Trophoblast cell (in vitro differentiated cells and primary cell): Measurements from ENCODE around the gene SET.

Experiments used
- DNase-seq, 2 donors: peaks; one replicate each; pipeline ENCODE4 v3.0.0-alpha.2; 2016
- H2AFZ ChIP-seq: 2 replicates; pipeline ENCODE4 v1.6.1; 2013; ENCODE audit warnings: low read length, moderate library complexity, mild to moderate bottlenecking; ENCODE audit not compliant: insufficient read depth, poor library complexity
- H2AK5ac ChIP-seq: 2 replicates; pipeline ENCODE4 v1.6.1; 2013; ENCODE audit warnings: mild to moderate bottlenecking, low read length
- H2BK120ac ChIP-seq: 2 replicates; pipeline ENCODE4 v1.6.1; 2013; ENCODE audit warnings: low read length, mild to moderate bottlenecking, moderate library complexity; ENCODE audit not compliant: insufficient read depth, poor library complexity
- H2BK12ac ChIP-seq: 2 replicates; pipeline ENCODE4 v1.6.1; 2013; ENCODE audit warnings: mild to moderate bottlenecking, low read length, moderate library complexity
- H2BK5ac ChIP-seq: 2 replicates; pipeline ENCODE4 v1.6.1; 2013; ENCODE audit warnings: low read length, low read depth, moderate library complexity, mild to moderate bottlenecking; ENCODE audit not compliant: poor library complexity
- H3K14ac ChIP-seq: 2 replicates; pipeline ENCODE4 v1.6.1; 2013; ENCODE audit warnings: mild to moderate bottlenecking, low read length
- H3K18ac ChIP-seq: 2 replicates; pipeline ENCODE4 v1.6.1; 2013; ENCODE audit warnings: mild to moderate bottlenecking, low read length
- H3K23ac ChIP-seq: 2 replicates; pipeline ENCODE4 v1.6.1; 2013; ENCODE audit warnings: low read length
- H3K27ac ChIP-seq: 2 replicates; pipeline ENCODE4 v1.5.1; 2013; ENCODE audit warnings: low read depth, mild to moderate bottlenecking, inconsistent platforms, low read length, moderate library complexity
- H3K27me3 ChIP-seq: 2 replicates; pipeline ENCODE4 v1.6.1; 2013; ENCODE audit warnings: inconsistent platforms, mild to moderate bottlenecking, low read length, moderate library complexity; ENCODE audit not compliant: insufficient read depth
- H3K36me3 ChIP-seq, 2 experiments: 1 replicate in 1 of 2; 2 replicates in 1 of 2; pipeline ENCODE4 v1.6.1; 2013; ENCODE audit warnings: low read length in 2 of 2, mild to moderate bottlenecking in 2 of 2, moderate library complexity in 1 of 2; ENCODE audit not compliant: insufficient read depth in 2 of 2, control insufficient read depth in 1 of 2
- H3K4ac ChIP-seq: 2 replicates; pipeline ENCODE4 v1.6.1; 2013; ENCODE audit warnings: low read depth, mild to moderate bottlenecking, low read length, moderate library complexity
- H3K4me1 ChIP-seq, 2 experiments: 1 replicate in 1 of 2; 2 replicates in 1 of 2; pipeline ENCODE4 v1.6.1; 2013; ENCODE audit warnings: low read length in 2 of 2, mild to moderate bottlenecking in 2 of 2, moderate library complexity in 1 of 2; ENCODE audit not compliant: insufficient read depth in 2 of 2, control insufficient read depth in 1 of 2
- H3K4me2 ChIP-seq: 2 replicates; pipeline ENCODE4 v1.6.1; 2013; ENCODE audit warnings: inconsistent platforms, mild to moderate bottlenecking, low read length, moderate library complexity
- H3K4me3 ChIP-seq: 2 replicates; pipeline ENCODE4 v1.5.1; 2013; ENCODE audit warnings: mild to moderate bottlenecking, low read depth, low read length, inconsistent platforms
- H3K79me1 ChIP-seq: one replicate; pipeline ENCODE4 v1.6.1; 2013; ENCODE audit warnings: low read length
- H3K79me2 ChIP-seq: 2 replicates; pipeline ENCODE4 v1.6.1; 2013; ENCODE audit warnings: low read length, mild to moderate bottlenecking; ENCODE audit not compliant: control insufficient read depth, insufficient read depth, poor library complexity
- H3K9ac ChIP-seq: 2 replicates; pipeline ENCODE4 v1.6.1; 2013; ENCODE audit warnings: mild to moderate bottlenecking, low read length
- H3K9me3 ChIP-seq: 2 replicates; pipeline ENCODE4 v1.6.1; 2013; ENCODE audit warnings: low read depth, mild to moderate bottlenecking, control low read depth, inconsistent platforms, low read length; ENCODE audit not compliant: insufficient read depth
- H4K12ac ChIP-seq: 2 replicates; pipeline ENCODE4 v1.6.1; 2013; ENCODE audit warnings: low read depth, mild to moderate bottlenecking, low read length, moderate library complexity
- H4K8ac ChIP-seq: 2 replicates; pipeline ENCODE4 v1.6.1; 2013; ENCODE audit warnings: low read depth, mild to moderate bottlenecking, low read length, moderate library complexity
- H4K91ac ChIP-seq: one replicate; pipeline ENCODE4 v1.6.1; 2013; ENCODE audit warnings: low read depth, mild to moderate bottlenecking, low read length, moderate library complexity
- WGBS: extraction: QIAGEN DNeasy Blood & Tissue Kit; methylation state at CpG from one replicate; pipeline ENCODE4 v1.1.7; 2013; ENCODE audit warnings: missing lambda C conversion rate; ENCODE audit not compliant: insufficient read length, insufficient coverage; ENCODE audit errors: extremely low coverage; 5-methylcytosine and 5-hydroxymethylcytosine counted together

Gene SET

GRCh38 chr9:128719919-128720605, 31.0 kb downstream of the SET start:
- no peak overlapping the region for H4K91ac ChIP-seq
- no peak overlapping the region for H3K23ac ChIP-seq
- peaks cover 4% of the 10 kb centered on the region for H3K79me2 ChIP-seq
- no peak overlapping the region for H3K9ac ChIP-seq
- H2AFZ ChIP-seq: no peak overlapping the region
- no peak overlapping the region for H3K14ac ChIP-seq
- H2BK5ac ChIP-seq: no peak overlapping the region
- H3K4me1 ChIP-seq: peaks cover 12 to 16% of the 10 kb centered on the region in 2 experiments
- peaks cover 9% of the 10 kb centered on the region for H3K79me1 ChIP-seq
- no peak overlapping the region for H3K4me3 ChIP-seq
- H3K27me3 ChIP-seq: no peaks in the 10 kb centered on the region
- no peak for DNase-seq
- peaks cover 2% of the 10 kb centered on the region for H3K9me3 ChIP-seq
- no peak overlapping the region for H3K27ac ChIP-seq
- H4K12ac ChIP-seq: no peak overlapping the region
- H3K18ac ChIP-seq: no peak overlapping the region
- no CpG with 5 or more reads among the region's 30 CpGs for WGBS
- H4K8ac ChIP-seq: no peak overlapping the region
- no peak overlapping the region for H2BK120ac ChIP-seq
- H3K4me2 ChIP-seq: no peak overlapping the region
- no peak overlapping the region for H2AK5ac ChIP-seq
- no peak overlapping the region for H2BK12ac ChIP-seq
- H3K4ac ChIP-seq: no peak overlapping the region
- H3K36me3 ChIP-seq: peaks cover 27 to 38% of the 10 kb centered on the region in 2 experiments

GRCh38 chr9:128720841-128721486, 31.9 kb downstream of the SET start:
- Histone ChIP-seq H3K79me1 (peaks cover 9% of the 10 kb centered on the region), H2BK5ac (no peak overlapping the region), H3K14ac (no peak overlapping the region), H2BK120ac (no peak overlapping the region), H2AFZ (no peak overlapping the region), H3K4ac (no peak overlapping the region), H3K23ac (no peak overlapping the region), H3K18ac (no peak overlapping the region), H3K79me2 (peaks cover 4% of the 10 kb centered on the region), H3K4me2 (no peak overlapping the region), H3K27me3 (no peaks in the 10 kb centered on the region), H3K4me1 (peaks cover 12 to 16% of the 10 kb centered on the region in 2 experiments), H4K8ac (no peak overlapping the region), H2BK12ac (no peak overlapping the region), H3K9me3 (peaks cover 2% of the 10 kb centered on the region), H3K9ac (no peak overlapping the region), H2AK5ac (no peak overlapping the region), H3K4me3 (no peak overlapping the region), H3K36me3 (peaks cover 27 to 35% of the 10 kb centered on the region in 2 experiments), H4K12ac (no peak overlapping the region), H4K91ac (no peak overlapping the region), H3K27ac (no peak overlapping the region)
- WGBS: no CpG with 5 or more reads among the region's 22 CpGs
- DNase-seq: no peak

- Histone ChIP-seq H3K27me3 (no peaks in the 10 kb centered on the region), H2BK5ac (no peak overlapping the region), H3K4me2 (no peak overlapping the region), H2BK120ac (no peak overlapping the region), H4K12ac (no peak overlapping the region), H2BK12ac (no peak overlapping the region), H3K4me3 (no peak overlapping the region), H3K79me2 (peaks cover 4% of the 10 kb centered on the region), H3K4ac (no peak overlapping the region), H4K8ac (no peak overlapping the region), H3K9ac (no peak overlapping the region), H3K18ac (no peak overlapping the region), H3K36me3 (peaks cover 27 to 35% of the 10 kb centered on the region in 2 experiments), H4K91ac (no peak overlapping the region), H2AFZ (no peak overlapping the region), H3K4me1 (peaks cover 12 to 16% of the 10 kb centered on the region in 2 experiments), H3K23ac (no peak overlapping the region), H3K9me3 (peaks cover 2% of the 10 kb centered on the region), H3K27ac (no peak overlapping the region), H2AK5ac (no peak overlapping the region), H3K14ac (no peak overlapping the region), H3K79me1 (peaks cover 9% of the 10 kb centered on the region)
- WGBS: no CpG with 5 or more reads among the region's 18 CpGs
- no peak for DNase-seq
Measured at GRCh38 chr9:128721487-128722010, 32.5 kb downstream of the SET start.

GRCh38 chr9:128722380-128723351, 33.6 kb downstream of the SET start:
- no peak overlapping the region for H4K91ac ChIP-seq
- peak overlapping the region; percentile 28 for H3K4ac ChIP-seq
- peaks cover 24 to 32% of the 10 kb centered on the region in 2 experiments for H3K36me3 ChIP-seq
- DNase-seq: no peak
- H3K27me3 ChIP-seq: no peaks in the 10 kb centered on the region
- H3K79me1 ChIP-seq: peaks cover 9% of the 10 kb centered on the region
- peak overlapping the region; percentile 81 for H2AK5ac ChIP-seq
- no peak overlapping the region for H2BK5ac ChIP-seq
- H3K79me2 ChIP-seq: peaks cover 4% of the 10 kb centered on the region
- no peak overlapping the region for H3K27ac ChIP-seq
- no peak overlapping the region for H3K14ac ChIP-seq
- H4K8ac ChIP-seq: peak overlapping the region; percentile 40
- no peak overlapping the region for H2AFZ ChIP-seq
- H3K4me2 ChIP-seq: peak overlapping the region; percentile 72
- H3K4me1 ChIP-seq: peaks cover 12 to 16% of the 10 kb centered on the region in 2 experiments
- peak overlapping the region; percentile 22 for H3K4me3 ChIP-seq
- no peak overlapping the region for H2BK120ac ChIP-seq
- H2BK12ac ChIP-seq: no peak overlapping the region
- H3K23ac ChIP-seq: no peak overlapping the region
- peaks cover 2% of the 10 kb centered on the region for H3K9me3 ChIP-seq
- no peak overlapping the region for H3K18ac ChIP-seq
- H3K9ac ChIP-seq: no peak overlapping the region
- H4K12ac ChIP-seq: peak overlapping the region; percentile 60
- WGBS: no CpG with 5 or more reads among the region's 9 CpGs
